ENCODE data around the gene PLEKHO2.
A peak's percentile ranks its signal among the peaks of the same experiment; 100 is the strongest.

DNA sequence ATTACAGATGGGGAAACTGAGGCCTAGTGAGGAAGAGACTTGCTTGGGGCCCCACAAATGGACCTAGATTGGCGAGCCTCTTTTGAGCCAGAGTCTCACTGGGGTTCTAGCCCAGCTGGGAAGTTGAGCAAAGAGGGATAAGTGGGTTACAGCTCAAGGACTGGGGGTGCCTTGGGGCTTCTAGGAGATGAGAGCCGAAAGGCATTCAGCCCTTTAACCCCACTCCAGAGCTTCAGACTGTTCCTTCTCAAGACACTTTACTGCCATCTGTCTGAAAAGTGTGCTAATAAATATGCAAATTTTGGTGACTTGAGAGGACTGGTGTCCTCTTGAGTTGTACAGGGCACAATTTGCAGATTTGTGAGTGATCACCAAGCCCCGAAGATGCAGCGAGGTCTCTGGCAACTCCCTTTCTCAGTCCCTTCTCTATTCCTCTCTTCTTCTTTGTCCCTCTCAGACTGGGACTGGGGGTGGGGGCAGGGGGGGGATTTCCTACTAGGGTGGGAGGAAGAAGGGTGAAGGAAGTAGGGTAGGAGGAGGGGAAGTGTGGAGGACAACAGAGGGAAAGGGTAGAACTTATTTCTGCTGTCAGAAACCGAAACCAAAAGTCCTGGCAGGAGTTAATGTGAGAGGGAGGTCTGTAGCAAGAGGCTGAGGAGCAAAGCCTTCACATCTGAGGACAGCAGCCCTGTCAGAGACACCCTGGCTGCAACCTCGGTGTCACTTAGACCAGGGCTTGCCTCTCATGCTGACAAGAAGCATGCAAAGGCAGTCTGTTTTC is 53.8 kb downstream of the PLEKHO2 start:
- peak; percentile 67 for TF ChIP-seq POLR2A (IDR thresholded peaks at IDR 0.05; ENCODE audit: low read depth, low read length)
- no peak for TF ChIP-seq POLR2AphosphoS5 (IDR thresholded peaks at IDR 0.05; ENCODE audit: low read depth, low read length)
- TF ChIP-seq TAF1 (IDR thresholded peaks at IDR 0.05; ENCODE audit: low read depth, low read length): no peak
- TF ChIP-seq POU2F2 (IDR thresholded peaks at IDR 0.05; ENCODE audit: low read depth, low read length): peak; percentile 98
- TF ChIP-seq PAX5 (IDR thresholded peaks at IDR 0.05; ENCODE audit: insufficient read depth, low read length, severe bottlenecking): no peak
- peak; percentile 39; the same call in 1 of the 2 replicates for TF ChIP-seq SPI1 (IDR thresholded peaks at IDR 0.05; ENCODE audit: low read depth, low read length)
